ENCODE measurements around the gene AADAC.

AADAC gene

DNA sequence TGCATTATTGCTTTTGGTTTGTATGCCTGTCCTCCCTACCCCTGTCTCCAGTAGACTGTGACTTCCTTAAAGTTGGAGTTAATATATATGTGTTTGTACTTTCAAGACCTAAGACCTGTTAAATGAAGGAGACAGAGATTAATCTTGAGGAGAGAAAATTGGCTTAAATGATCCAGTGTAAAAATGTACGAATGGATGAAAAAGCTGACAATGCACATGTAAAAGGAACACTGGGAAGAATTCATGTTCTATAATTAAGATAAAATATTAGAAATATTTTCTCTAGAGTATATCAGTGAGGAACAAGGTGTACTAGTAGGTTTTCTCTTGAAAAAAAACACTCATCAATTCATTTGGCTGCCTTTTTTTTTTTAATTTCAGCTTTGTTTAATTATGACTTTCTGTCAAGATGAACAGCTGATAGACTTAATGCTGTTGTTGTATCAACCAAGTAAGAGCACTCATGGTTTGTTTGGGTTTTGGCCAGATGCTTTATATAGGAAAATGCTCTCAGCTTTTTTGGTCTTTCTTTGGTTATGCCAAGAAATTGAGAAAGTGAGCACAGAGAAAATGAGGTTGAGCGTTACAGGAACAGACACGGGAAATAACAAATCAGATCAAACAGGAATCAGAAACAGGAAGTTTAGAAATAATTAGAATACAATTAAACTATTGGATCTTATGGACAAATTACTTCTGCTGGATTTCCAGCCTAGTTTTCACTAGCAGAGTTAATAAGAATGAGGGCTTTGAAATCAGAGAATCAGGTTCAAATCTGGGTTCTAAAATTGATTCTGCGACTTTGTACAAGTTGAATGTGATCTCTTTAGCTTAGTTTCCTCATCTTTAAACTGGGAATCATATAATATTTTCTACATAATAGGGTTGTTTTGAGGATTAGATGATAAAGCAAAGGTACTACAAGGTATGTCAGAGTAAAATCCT lies 38.3 kb upstream of the AADAC start:
- Histone ChIP-seq H4K20me1 (ENCODE audit: insufficient read depth, low read length) (no peaks in the 10 kb centered on the region), H2AFZ (ENCODE audit: low read depth, low read length) (peak overlapping the region; percentile 72), H3K27me3 (ENCODE audit: insufficient read depth, low read length, poor library complexity) (no peaks in the 10 kb centered on the region), H3K9me3 (ENCODE audit: insufficient read depth, low read length, severe bottlenecking) (no peaks in the 10 kb centered on the region), H3K27ac (ENCODE audit: low read length) (no peak overlapping the region), H3K79me2 (ENCODE audit: insufficient read depth, low read length) (no peaks in the 10 kb centered on the region), H3K4me3 (ENCODE audit: low read depth in 1 of 2, low read length in 2 of 2) (no peak overlapping the region), H3K4me1 (ENCODE audit: insufficient read depth, low read length) (peaks cover 6% of the 10 kb centered on the region), H3K4me2 (ENCODE audit: insufficient read depth, low read length) (no peak overlapping the region), H3K9ac (ENCODE audit: low read depth, low read length) (no peak overlapping the region), H3K36me3 (ENCODE audit: insufficient read depth, low read length) (no peaks in the 10 kb centered on the region)
- no peak for ATAC-seq (ENCODE audit: insufficient read depth, low read depth)
- TF ChIP-seq, protein P1, sequence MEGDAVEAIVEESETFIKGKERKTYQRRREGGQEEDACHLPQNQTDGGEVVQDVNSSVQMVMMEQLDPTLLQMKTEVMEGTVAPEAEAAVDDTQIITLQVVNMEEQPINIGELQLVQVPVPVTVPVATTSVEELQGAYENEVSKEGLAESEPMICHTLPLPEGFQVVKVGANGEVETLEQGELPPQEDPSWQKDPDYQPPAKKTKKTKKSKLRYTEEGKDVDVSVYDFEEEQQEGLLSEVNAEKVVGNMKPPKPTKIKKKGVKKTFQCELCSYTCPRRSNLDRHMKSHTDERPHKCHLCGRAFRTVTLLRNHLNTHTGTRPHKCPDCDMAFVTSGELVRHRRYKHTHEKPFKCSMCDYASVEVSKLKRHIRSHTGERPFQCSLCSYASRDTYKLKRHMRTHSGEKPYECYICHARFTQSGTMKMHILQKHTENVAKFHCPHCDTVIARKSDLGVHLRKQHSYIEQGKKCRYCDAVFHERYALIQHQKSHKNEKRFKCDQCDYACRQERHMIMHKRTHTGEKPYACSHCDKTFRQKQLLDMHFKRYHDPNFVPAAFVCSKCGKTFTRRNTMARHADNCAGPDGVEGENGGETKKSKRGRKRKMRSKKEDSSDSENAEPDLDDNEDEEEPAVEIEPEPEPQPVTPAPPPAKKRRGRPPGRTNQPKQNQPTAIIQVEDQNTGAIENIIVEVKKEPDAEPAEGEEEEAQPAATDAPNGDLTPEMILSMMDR (IDR thresholded peaks at IDR 0.05; ENCODE audit: borderline replicate concordance, extremely low read depth, low read length, poor library complexity, severe bottlenecking), result no peak
- TF ChIP-seq EZH2 (IDR thresholded peaks at IDR 0.05; ENCODE audit: borderline replicate concordance, low read depth, low read length, severe bottlenecking), result no peak
- no peak for DNase-seq

DNA sequence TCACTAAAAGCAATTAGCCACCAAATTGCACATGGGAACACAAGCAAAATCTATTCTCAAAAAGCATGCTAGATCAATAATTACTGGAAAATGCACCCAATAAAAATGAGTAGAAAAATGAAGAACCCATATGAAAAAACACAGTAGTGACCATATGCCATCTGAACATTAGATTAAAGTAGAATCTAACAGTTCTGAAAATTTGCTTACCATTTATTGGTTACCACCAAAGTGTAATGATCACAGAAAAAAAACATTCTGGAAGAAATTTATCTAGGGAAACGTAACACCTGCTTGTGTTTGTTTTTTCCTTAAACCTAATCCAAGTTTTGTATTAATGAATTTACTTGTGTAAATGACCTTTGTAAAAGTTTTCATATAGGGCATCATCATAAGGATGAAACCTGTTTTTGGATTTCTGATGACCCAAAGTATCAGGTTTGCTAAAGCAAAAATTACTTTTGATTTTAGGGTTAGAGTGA lies 37.6 kb upstream of the AADAC start:
- DNase-seq (no peak), ATAC-seq (ENCODE audit: insufficient read depth, low read depth) (no peak)
- TF ChIP-seq EZH2 (IDR thresholded peaks at IDR 0.05; ENCODE audit: borderline replicate concordance, low read depth, low read length, severe bottlenecking), result no peak
- TF ChIP-seq, protein P1 (IDR thresholded peaks at IDR 0.05; ENCODE audit: borderline replicate concordance, extremely low read depth, low read length, poor library complexity, severe bottlenecking), result no peak
- no peak overlapping the region for H3K27ac ChIP-seq (ENCODE audit: low read length)
- no peaks in the 10 kb centered on the region for H3K9me3 ChIP-seq (ENCODE audit: insufficient read depth, low read length, severe bottlenecking)
- H4K20me1 ChIP-seq (ENCODE audit: insufficient read depth, low read length), result no peaks in the 10 kb centered on the region
- H3K4me2 ChIP-seq (ENCODE audit: insufficient read depth, low read length), result no peak overlapping the region
- H3K36me3 ChIP-seq (ENCODE audit: insufficient read depth, low read length), result no peaks in the 10 kb centered on the region
- no peak overlapping the region for H3K9ac ChIP-seq (ENCODE audit: low read depth, low read length)
- H3K79me2 ChIP-seq (ENCODE audit: insufficient read depth, low read length), result no peaks in the 10 kb centered on the region
- no peak overlapping the region for H2AFZ ChIP-seq (ENCODE audit: low read depth, low read length)
- H3K4me3 ChIP-seq (ENCODE audit: low read depth in 1 of 2, low read length in 2 of 2), result no peak overlapping the region
- peaks cover 6% of the 10 kb centered on the region for H3K4me1 ChIP-seq (ENCODE audit: insufficient read depth, low read length)
- no peaks in the 10 kb centered on the region for H3K27me3 ChIP-seq (ENCODE audit: insufficient read depth, low read length, poor library complexity)

DNA sequence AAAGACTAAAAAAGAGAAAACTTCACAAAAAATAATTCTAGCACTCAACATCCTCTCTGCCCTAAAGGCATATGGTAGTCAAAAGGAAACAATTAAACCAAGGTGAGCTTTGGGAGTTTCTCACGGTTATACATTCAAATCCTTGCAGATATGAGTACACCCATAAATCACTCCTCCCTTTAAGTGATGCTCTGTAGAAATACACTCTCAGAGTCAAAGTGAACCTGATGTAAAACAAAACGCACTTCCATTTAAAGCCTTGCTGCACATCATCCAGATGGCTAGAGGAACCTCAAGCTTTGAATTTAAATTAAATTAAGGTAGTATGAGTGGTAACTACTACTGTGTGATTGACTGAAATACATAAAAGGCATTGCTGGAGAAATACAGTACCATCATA lies 36.0 kb upstream of the AADAC start:
- Histone ChIP-seq H3K4me1 (ENCODE audit: insufficient read depth, low read length) (peaks cover 6% of the 10 kb centered on the region), H3K36me3 (ENCODE audit: insufficient read depth, low read length) (no peaks in the 10 kb centered on the region), H3K4me2 (ENCODE audit: insufficient read depth, low read length) (no peak overlapping the region), H3K9me3 (ENCODE audit: insufficient read depth, low read length, severe bottlenecking) (no peaks in the 10 kb centered on the region), H3K79me2 (ENCODE audit: insufficient read depth, low read length) (no peaks in the 10 kb centered on the region), H2AFZ (ENCODE audit: low read depth, low read length) (no peak overlapping the region), H3K27ac (ENCODE audit: low read length) (no peak overlapping the region), H3K27me3 (ENCODE audit: insufficient read depth, low read length, poor library complexity) (no peaks in the 10 kb centered on the region), H3K4me3 (ENCODE audit: low read depth in 1 of 2, low read length in 2 of 2) (no peak overlapping the region), H4K20me1 (ENCODE audit: insufficient read depth, low read length) (no peaks in the 10 kb centered on the region), H3K9ac (ENCODE audit: low read depth, low read length) (no peak overlapping the region)
- ATAC-seq (ENCODE audit: insufficient read depth, low read depth) (no peak), DNase-seq (no peak)
- no peak for TF ChIP-seq EZH2 (IDR thresholded peaks at IDR 0.05; ENCODE audit: borderline replicate concordance, low read depth, low read length, severe bottlenecking)
- TF ChIP-seq, protein P1 (IDR thresholded peaks at IDR 0.05; ENCODE audit: borderline replicate concordance, extremely low read depth, low read length, poor library complexity, severe bottlenecking), result no peak

Data from DND-41 (cell line).